Kasumi-1 (cell line): ENCODE results near the gene SIPA1L3.
"Not testable (repeated sequence)": the region's sequence is repeated elsewhere in the genome, so short reads cannot be mapped to it uniquely, and the experiment has no call there.

Experiments used
- DNase-seq, 2 experiments: peaks; one replicate each; lab custom pipeline; 2025; lab: John Stamatoyannopoulos, UW

Gene SIPA1L3, protein sequence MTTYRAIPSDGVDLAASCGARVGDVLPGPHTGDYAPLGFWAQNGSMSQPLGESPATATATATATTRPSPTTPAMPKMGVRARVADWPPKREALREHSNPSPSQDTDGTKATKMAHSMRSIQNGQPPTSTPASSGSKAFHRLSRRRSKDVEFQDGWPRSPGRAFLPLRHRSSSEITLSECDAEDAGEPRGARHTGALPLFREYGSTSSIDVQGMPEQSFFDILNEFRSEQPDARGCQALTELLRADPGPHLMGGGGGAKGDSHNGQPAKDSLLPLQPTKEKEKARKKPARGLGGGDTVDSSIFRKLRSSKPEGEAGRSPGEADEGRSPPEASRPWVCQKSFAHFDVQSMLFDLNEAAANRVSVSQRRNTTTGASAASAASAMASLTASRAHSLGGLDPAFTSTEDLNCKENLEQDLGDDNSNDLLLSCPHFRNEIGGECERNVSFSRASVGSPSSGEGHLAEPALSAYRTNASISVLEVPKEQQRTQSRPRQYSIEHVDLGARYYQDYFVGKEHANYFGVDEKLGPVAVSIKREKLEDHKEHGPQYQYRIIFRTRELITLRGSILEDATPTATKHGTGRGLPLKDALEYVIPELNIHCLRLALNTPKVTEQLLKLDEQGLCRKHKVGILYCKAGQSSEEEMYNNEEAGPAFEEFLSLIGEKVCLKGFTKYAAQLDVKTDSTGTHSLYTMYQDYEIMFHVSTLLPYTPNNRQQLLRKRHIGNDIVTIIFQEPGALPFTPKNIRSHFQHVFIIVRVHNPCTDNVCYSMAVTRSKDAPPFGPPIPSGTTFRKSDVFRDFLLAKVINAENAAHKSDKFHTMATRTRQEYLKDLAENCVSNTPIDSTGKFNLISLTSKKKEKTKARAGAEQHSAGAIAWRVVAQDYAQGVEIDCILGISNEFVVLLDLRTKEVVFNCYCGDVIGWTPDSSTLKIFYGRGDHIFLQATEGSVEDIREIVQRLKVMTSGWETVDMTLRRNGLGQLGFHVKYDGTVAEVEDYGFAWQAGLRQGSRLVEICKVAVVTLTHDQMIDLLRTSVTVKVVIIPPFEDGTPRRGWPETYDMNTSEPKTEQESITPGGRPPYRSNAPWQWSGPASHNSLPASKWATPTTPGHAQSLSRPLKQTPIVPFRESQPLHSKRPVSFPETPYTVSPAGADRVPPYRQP (N-terminal part only)

GRCh38 chr19:37906869-37907734, at the start of gene SIPA1L3:
Gene SIPA1L3, plus strand, starts transcription at chr19:37907208. Its CDS starts 174,358 bp downstream, at chr19:38081566.
- DNase-seq, result peak; percentile 96 to 98

- no peak for DNase-seq
Measured at GRCh38 chr19:37864501-37864900, 42.5 kb upstream of the SIPA1L3 start.

DNA sequence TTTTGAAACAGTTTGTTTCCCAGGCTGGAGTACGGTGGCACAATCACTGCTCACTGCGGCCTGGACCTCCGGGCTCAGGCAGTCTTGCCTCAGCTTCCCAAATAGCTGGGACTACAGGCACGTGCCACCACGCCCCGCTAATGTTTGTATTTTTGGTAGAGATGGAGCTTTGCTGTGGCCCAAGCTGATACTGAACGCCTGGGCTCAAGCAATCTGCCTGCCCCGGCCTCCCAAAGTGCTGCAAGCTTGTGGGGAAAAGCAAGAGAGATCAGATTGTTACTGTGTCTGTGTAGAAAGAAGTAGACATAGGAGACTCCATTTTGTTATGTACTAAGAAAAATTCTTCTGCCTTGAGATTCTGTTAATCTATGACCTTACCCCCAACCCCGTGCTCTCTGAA, 41.1 kb upstream of the SIPA1L3 start:
- DNase-seq, result not testable (repeated sequence)

- no peak for DNase-seq
Measured at GRCh38 chr19:37867831-37868230, 39.2 kb upstream of the SIPA1L3 start.

- no peak for DNase-seq
Measured at GRCh38 chr19:37869766-37870340, 37.2 kb upstream of the SIPA1L3 start.

DNA sequence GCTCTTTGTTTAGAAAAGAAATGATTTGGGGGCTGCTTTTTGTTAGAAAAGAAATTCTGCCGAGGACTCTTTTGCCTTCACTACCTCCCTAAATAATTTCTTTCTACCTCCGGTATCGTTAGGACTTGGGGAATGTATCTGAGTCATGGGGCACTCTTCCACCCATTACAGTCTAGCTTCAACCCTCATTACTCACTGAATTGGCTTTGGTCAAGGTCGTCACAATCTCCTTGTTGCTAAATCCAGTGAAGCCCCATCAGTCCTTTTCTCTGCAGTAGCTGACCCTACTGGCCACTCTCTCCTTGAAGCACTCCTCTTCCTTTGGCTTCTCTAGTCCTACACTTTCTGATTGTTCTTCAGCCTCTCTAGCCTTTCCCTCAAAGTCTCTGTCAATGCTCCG, 34.6 kb upstream of the SIPA1L3 start:
- no peak for DNase-seq

DNA sequence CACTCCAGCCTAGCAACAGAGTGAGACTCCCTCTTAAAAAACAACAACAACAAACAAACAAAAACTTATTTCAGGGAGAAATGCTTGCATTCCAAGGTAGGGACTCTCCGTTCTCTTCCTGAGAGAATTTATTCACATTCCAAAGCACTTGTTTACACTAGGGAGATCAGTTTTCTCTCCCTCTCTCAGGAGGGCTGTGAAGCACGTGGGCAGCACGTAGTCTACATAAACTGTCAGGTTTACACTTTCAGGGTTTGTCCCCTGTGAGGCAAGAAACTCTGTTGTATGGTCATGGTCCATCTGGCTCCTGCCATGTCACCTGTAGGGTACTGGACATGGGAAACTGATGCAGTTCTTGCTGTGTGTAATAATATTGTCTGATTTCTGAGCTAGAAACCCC, 32.2 kb upstream of the SIPA1L3 start:
- no peak for DNase-seq

DNA sequence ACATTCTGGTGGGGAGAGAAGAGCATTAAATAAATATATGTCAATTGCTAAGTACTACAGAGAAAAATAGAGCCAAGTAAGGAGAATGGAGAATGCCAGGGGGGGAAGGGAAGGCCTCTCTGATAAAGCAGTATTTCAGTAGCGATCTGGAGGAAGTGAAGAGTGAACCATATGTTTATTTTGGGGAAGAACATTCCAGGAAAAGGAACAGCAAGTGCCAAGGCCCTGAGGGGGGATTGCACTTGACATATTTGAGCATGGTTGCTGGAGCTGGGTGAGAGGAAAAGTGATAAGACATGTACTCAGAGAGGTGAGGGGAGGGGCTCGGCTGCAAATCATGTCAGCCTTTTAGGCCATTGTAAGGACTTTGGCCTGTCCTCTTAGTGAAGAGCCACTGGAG, 31.0 kb upstream of the SIPA1L3 start:
- DNase-seq, result no peak

DNA sequence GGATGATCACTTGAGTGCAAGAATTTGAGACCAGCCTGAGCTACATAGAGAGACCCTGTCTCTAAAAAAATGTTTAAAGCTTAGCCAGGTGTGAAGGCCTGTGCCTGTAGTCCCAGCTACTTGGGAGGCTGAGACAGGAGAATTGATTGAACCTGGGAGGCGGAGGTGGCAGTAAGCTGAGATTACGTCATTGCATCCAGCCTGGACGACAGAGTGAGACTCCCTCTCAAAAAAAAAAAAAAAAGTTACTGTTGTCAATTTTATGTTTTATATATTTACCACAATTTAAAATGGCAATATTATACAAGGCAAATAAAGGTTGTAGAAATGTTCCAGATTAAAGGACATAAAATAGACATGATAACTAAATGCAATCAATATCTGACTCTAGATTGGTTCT, 29.9 kb upstream of the SIPA1L3 start:
- no peak for DNase-seq

- DNase-seq, result peak in 1 of 2 experiments; percentile 8
Measured at GRCh38 chr19:37885392-37885791, 21.6 kb upstream of the SIPA1L3 start.

GRCh38 chr19:37886571-37886970, 20.4 kb upstream of the SIPA1L3 start:
- no peak for DNase-seq

DNA sequence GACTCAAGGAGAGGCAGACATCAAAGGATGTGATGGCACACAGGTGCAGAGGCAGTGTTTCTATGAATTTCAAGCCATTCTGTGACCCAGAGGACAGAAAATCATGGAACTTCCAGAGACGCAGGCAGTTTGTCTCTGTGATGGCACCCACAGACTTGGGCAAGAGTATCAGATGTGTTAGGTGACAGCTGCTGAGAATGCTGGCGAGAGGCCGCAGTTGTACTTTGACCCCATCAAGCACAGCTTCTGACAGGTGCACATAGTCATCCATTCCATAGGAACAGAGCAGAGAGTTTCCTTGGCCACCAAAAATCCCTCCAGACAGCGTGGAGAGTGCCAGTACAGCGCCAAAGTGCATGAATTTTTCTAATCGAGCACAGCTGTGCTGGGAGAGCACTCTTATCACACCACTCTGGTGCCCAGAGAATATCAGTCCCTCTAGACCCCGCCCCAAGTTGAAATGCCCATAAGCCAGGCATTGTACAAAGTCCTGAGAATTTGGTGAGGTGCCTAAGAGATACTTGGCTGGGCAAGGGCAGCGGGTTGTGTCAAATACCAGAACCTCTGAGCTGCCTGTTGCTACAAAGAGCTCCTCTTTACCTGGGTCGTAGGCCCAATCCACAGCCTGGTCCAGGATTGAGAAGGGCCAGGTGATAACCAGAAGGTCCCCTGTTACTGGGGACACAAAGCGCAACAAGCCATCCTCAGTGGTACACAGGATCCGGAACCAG, 13.0 kb upstream of the SIPA1L3 start:
- DNase-seq, result no peak

GRCh38 chr19:37896180-37896579, 10.8 kb upstream of the SIPA1L3 start:
- no peak for DNase-seq

- DNase-seq, result no peak
Measured at GRCh38 chr19:37899453-37899852, 7.6 kb upstream of the SIPA1L3 start.

DNA sequence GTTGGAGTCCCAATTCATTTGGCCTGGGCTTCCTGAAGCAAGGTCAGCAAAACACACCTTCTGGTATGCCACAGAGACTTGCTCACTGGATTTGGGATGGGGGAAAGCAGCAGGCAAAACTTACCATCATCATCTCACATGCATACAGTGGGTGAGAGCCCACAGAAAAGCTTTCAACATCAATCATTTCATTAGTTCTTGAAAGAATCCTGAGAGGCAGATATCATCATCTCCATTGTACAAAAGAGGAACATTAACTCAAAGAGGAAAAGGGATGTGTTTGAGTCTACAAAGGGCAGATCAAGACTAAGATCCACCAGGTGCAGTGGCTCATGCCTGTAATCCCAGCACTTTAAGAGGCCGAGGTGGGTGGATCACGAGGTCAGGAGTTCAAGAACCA, 7.0 kb upstream of the SIPA1L3 start:
- no peak for DNase-seq

DNA sequence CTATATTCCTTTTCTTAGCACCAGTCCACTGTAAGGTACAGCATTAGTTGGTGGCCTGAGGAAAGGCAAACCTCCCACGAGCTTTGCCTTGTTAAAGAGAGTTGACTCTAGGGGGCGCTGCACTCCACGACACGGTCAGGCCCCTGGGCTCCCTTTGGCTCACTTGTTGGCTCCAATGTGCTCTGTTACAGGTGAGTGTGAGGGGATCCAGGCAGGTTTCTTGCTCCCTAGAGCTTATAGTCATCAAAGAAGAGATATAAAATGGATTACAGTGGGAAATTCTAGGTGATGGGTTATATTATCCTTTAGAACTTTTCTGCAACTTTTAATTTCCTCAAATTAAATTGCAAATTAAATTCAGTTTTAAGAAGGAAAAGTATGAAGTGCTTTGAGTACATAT, 4.3 kb upstream of the SIPA1L3 start:
- DNase-seq, result peak; percentile 74 to 82

GRCh38 chr19:37903096-37903495, 3.9 kb upstream of the SIPA1L3 start:
- no peak for DNase-seq

DNA sequence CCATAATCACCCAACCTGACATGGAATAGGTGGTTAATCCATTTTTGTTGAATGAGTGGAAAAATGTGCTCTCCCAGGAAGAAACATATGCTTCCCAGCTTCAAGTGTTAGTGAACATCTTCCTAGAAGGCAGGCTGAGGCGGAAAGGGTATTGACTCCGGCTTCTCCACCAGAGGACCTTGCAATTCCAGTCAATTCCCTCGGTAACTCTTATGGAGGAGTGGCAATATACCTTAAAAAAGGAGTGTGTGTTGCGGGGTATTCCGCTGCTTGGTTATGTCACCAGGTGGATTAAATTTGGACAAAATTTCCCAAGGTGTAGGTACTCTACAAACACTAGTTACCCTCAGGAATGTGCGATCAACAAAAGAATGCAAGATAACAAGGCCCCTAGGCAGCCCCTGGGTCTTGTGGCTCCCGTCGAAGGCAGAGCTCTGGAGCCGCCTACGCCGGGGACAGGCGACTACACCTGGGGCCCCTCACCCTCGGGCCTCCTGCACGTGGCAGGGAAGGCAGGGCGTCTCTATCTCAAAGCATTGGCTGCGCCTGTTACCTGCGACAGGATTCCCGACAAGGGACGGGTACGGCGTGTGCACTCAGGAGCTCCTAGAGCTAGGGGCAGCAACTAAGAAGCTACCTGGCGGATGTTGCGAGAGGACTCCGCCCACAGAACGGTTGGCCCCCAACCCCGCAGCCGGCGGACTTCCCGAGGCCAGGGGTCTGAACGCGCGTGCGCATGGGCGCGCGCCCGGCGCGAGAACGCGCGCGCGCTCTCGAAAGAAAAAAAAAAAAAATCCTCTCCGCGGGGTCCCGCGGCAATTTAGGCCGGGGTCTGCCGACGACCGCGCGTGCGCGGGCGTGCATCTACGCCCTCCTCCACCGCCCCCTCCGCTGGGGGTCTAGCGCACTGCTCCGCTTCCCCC, 801 bp upstream of the SIPA1L3 start, which contains the start of gene WDR87:
WDR87 (minus strand) TSS at position 649 of the 923 bp plus-strand sequence. CDS start 8,355 bp downstream, outside the sequence.
- peak; percentile 48 to 55 for DNase-seq
